Colonic mucosa (tissue), 4 donors: Measurements from ENCODE around the gene SLC38A11. TPM values are rescaled to one million over a fixed set of nuclear protein-coding genes. Genes with fewer than 3 reads are reported as not detected.

Experiments
- DNase-seq: peaks from one replicate; pipeline ENCODE4 v3.0.0-alpha.2; 2020
- H3K27ac ChIP-seq: fragments of 200-600 bp; one replicate; pipeline ENCODE4 v1.8.0; 2021
- H3K27me3 ChIP-seq: fragments of 200-600 bp; one replicate; pipeline ENCODE4 v1.8.0; 2021
- H3K36me3 ChIP-seq: fragments of 200-600 bp; one replicate; pipeline ENCODE4 v1.8.0; 2021
- H3K4me1 ChIP-seq: fragments of 200-600 bp; one replicate; pipeline ENCODE4 v1.8.0; 2021; ENCODE audit warnings: mild to moderate bottlenecking
- H3K4me3 ChIP-seq: fragments of 200-600 bp; one replicate; pipeline ENCODE4 v1.8.0; 2021
- H3K9ac ChIP-seq, 2 donors: one replicate each; pipeline ENCODE4 v1.7.0; 2013; ENCODE audit warnings: control low read depth in 2 of 2, low read depth in 2 of 2, low read length in 2 of 2
- H3K9me3 ChIP-seq: fragments of 200-600 bp; one replicate; pipeline ENCODE4 v1.8.0; 2021
- intact Hi-C: fragments of 100-400 bp; cut with DNase I; formaldehyde crosslinking; loops from one replicate; pipeline ENCODE4 v1.14.1; 2022
- total RNA-seq, 2 donors: library from RNA; stranded (reverse); fragmentation: NEBNext Ultra II Directional in 1 of 2; extraction: Animal tissue kit (Norgen Biotek cat#: 25700) in 1 of 2; gene quantifications; one replicate each; pipeline ENCODE4 v1.2.1, GENCODE V29; 2021
- TF ChIP-seq, protein P1 (sequence below): fragments of 200-600 bp; IDR thresholded peaks from one replicate; pipeline ENCODE4 v1.8.0; 2022; ENCODE audit warnings: antibody characterized with exemption, mild to moderate bottlenecking
- donor health status: healthy.
- donor health status: DM: no; HTN: no; CAD: no.
- donor health status: DM: no; HTN: no; CAD: no.

SLC38A11 gene
- total RNA-seq, 2 donors from 2014 or later = 1.5 to 3.0 TPM

DNA sequence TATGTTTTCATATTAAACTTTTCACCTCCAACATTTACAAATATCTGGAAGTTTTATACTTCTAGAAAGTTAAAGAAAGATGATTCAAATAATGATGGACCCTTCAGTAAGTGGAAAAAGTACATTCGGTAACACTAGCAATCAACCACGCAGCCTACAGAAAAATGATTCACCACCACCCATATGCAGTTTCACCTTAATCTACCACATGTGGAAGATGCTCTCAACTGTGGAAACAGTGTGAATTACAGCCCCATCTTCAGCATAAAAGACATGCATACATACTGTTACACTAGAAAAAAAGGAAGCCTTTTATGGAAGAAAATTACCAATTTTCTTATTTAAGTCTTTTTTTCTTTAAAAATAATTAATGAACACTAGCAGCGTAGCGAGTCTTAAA lies 1.1 kb downstream of the SLC38A11 start:
- Histone ChIP-seq H3K27ac (no peak overlapping the region), H3K4me3 (no peak overlapping the region), H3K4me1 (no peaks in the 10 kb centered on the region), H3K36me3 (no peaks in the 10 kb centered on the region), H3K27me3 (no peaks in the 10 kb centered on the region), H3K9ac (no peak overlapping the region), H3K9me3 (no peaks in the 10 kb centered on the region)
- intact Hi-C loops = no loop called here
- TF ChIP-seq, protein P1, sequence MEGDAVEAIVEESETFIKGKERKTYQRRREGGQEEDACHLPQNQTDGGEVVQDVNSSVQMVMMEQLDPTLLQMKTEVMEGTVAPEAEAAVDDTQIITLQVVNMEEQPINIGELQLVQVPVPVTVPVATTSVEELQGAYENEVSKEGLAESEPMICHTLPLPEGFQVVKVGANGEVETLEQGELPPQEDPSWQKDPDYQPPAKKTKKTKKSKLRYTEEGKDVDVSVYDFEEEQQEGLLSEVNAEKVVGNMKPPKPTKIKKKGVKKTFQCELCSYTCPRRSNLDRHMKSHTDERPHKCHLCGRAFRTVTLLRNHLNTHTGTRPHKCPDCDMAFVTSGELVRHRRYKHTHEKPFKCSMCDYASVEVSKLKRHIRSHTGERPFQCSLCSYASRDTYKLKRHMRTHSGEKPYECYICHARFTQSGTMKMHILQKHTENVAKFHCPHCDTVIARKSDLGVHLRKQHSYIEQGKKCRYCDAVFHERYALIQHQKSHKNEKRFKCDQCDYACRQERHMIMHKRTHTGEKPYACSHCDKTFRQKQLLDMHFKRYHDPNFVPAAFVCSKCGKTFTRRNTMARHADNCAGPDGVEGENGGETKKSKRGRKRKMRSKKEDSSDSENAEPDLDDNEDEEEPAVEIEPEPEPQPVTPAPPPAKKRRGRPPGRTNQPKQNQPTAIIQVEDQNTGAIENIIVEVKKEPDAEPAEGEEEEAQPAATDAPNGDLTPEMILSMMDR = no peak
- DNase-seq = no peak

GRCh38 chr2:164953279-164953678 lies 2.0 kb downstream of the SLC38A11 start:
- Histone ChIP-seq H3K27ac (no peak overlapping the region), H3K36me3 (no peaks in the 10 kb centered on the region), H3K4me1 (no peaks in the 10 kb centered on the region), H3K27me3 (no peaks in the 10 kb centered on the region), H3K9ac (no peak overlapping the region), H3K9me3 (no peaks in the 10 kb centered on the region), H3K4me3 (no peak overlapping the region)
- TF ChIP-seq, protein P1 = no peak
- no peak for DNase-seq
- intact Hi-C loops = no loop called here

GRCh38 chr2:164952057-164952702 lies 3.1 kb downstream of the SLC38A11 start:
- H3K27me3 ChIP-seq = no peaks in the 10 kb centered on the region
- H3K4me1 ChIP-seq = no peaks in the 10 kb centered on the region
- no peaks in the 10 kb centered on the region for H3K9me3 ChIP-seq
- H3K9ac ChIP-seq = no peak overlapping the region
- no peak overlapping the region for H3K4me3 ChIP-seq
- intact Hi-C loops = no loop called here
- no peaks in the 10 kb centered on the region for H3K36me3 ChIP-seq
- no peak for DNase-seq
- H3K27ac ChIP-seq = no peak overlapping the region
- TF ChIP-seq, protein P1 = no peak

DNA sequence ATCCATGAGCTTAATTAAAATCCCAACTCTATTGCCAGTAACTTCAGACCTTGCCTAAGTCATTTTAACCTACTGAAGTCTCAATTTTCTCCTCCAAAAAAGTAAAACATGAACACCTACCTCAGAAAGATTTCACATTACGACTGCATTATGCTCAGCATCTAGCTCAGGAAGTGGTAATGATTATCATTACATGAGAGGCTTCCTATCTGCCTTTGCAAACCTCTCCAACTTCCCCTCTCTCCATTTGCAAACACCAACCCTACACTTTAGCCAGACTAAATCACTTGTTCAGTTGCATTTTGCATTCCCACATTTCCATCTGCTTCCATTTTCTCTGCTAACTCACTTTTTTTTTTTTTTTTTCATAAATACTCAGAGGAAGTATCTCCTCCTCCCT lies 6.8 kb downstream of the SLC38A11 start:
- Histone ChIP-seq H3K4me1 (no peaks in the 10 kb centered on the region), H3K9me3 (no peaks in the 10 kb centered on the region), H3K4me3 (no peak overlapping the region), H3K9ac (no peak overlapping the region), H3K27me3 (no peaks in the 10 kb centered on the region), H3K36me3 (no peaks in the 10 kb centered on the region), H3K27ac (no peak overlapping the region)
- intact Hi-C loops = no loop called here
- DNase-seq = no peak
- TF ChIP-seq, protein P1 = no peak

DNA sequence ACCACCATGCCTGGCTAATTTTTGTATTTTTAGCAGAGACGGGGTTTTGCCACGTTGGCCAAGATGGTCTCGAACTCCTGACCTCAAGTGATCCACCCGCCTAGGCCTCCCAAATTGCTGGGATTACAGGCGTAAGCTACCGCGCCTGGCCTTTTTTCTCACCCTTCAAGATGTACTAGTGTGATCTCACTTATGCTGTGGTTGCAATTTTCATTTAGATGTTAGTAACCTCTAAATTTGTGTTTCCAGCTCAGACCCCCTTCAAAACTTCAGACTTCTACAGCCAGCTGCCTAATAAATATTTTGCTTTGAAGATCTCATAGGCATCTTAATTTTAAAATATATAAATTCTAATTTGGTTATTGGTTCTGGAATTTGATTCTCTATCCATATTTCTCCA lies 8.0 kb downstream of the SLC38A11 start:
- DNase-seq = no peak
- TF ChIP-seq, protein P1 = no peak
- Histone ChIP-seq H3K4me3 (no peak overlapping the region), H3K4me1 (no peaks in the 10 kb centered on the region), H3K9ac (no peak overlapping the region), H3K27me3 (no peaks in the 10 kb centered on the region), H3K36me3 (no peaks in the 10 kb centered on the region), H3K27ac (no peak overlapping the region), H3K9me3 (no peaks in the 10 kb centered on the region)
- intact Hi-C loops = no loop called here
